DOHH2 (cell line): ENCODE data around the gene SPR.

Experiments
- H3F3A ChIP-seq: fragments of 200-600 bp; sonication (generic), shearing (Covaris generic); 2 replicates; pipeline ENCODE4 v1.6.0; 2016; ENCODE audit warnings: antibody characterized with exemption, mild to moderate bottlenecking; ENCODE audit not compliant: control insufficient read depth, insufficient read depth
- H3K27ac ChIP-seq: fragments of 200-600 bp; sonication (generic); 2 replicates; pipeline ENCODE4 v1.5.1; 2014; ENCODE audit warnings: low read depth, mild to moderate bottlenecking, low read length, moderate library complexity
- H3K27me3 ChIP-seq: fragments of 200-600 bp; sonication (generic); 2 replicates; pipeline ENCODE4 v1.6.1; 2014; ENCODE audit warnings: mild to moderate bottlenecking, low read length, mixed read lengths; ENCODE audit not compliant: control insufficient read depth
- H3K36me3 ChIP-seq: fragments of 200-600 bp; sonication (generic); 2 replicates; pipeline ENCODE4 v1.6.1; 2014; ENCODE audit warnings: mild to moderate bottlenecking, low read length, moderate library complexity, mixed read lengths; ENCODE audit not compliant: control insufficient read depth
- H3K4me1 ChIP-seq: fragments of 200-600 bp; sonication (generic); 2 replicates; pipeline ENCODE4 v1.6.1; 2014; ENCODE audit warnings: mild to moderate bottlenecking, low read length, mixed read lengths; ENCODE audit not compliant: control insufficient read depth
- H3K4me2 ChIP-seq: fragments of 200-600 bp; sonication (generic); 2 replicates; pipeline ENCODE4 v1.6.0; 2014; ENCODE audit warnings: mild to moderate bottlenecking, low read length, moderate library complexity
- H3K4me3 ChIP-seq: fragments of 200-600 bp; sonication (generic); 2 replicates; pipeline ENCODE4 v1.5.1; 2014; ENCODE audit warnings: mild to moderate bottlenecking, low read length, mixed read lengths
- H3K79me2 ChIP-seq: fragments of 200-600 bp; sonication (generic); 2 replicates; pipeline ENCODE4 v1.6.1; 2014; ENCODE audit warnings: mild to moderate bottlenecking, low read length, mixed read lengths; ENCODE audit not compliant: control insufficient read depth
- H3K9me2 ChIP-seq: fragments of 200-600 bp; sonication (generic); replicated peaks from 2 replicates; pipeline ENCODE4 v1.6.1; 2014; ENCODE audit warnings: mild to moderate bottlenecking, low read length, mixed read lengths; ENCODE audit not compliant: control insufficient read depth
- H3K9me3 ChIP-seq: fragments of 200-600 bp; sonication (generic); 2 replicates; pipeline ENCODE4 v1.6.1; 2014; ENCODE audit warnings: antibody characterized with exemption, low read length, mixed read lengths; ENCODE audit not compliant: control insufficient read depth, insufficient read depth
- H4K20me1 ChIP-seq: fragments of 200-600 bp; sonication (generic); 2 replicates; pipeline ENCODE4 v1.6.0; 2014; ENCODE audit warnings: low read depth, mild to moderate bottlenecking, antibody characterized with exemption, low read length, moderate library complexity; ENCODE audit not compliant: control insufficient read depth, insufficient read depth
- EZH2phosphoT487 ChIP-seq: fragments of 200-600 bp; sonication (generic); IDR thresholded peaks from 2 replicates; pipeline ENCODE4 v1.6.1; 2017; ENCODE audit warnings: borderline replicate concordance, mild to moderate bottlenecking, antibody characterized with exemption, low read length, moderate library complexity, mixed read lengths
- TF ChIP-seq, protein P1 (sequence below): fragments of 200-600 bp; sonication (generic); IDR thresholded peaks from one replicate; pipeline ENCODE4 v1.5.1; 2014; ENCODE audit warnings: antibody characterized with exemption, mild to moderate bottlenecking, low read depth, low read length; ENCODE audit not compliant: poor library complexity, severe bottlenecking

The SPR gene

DNA sequence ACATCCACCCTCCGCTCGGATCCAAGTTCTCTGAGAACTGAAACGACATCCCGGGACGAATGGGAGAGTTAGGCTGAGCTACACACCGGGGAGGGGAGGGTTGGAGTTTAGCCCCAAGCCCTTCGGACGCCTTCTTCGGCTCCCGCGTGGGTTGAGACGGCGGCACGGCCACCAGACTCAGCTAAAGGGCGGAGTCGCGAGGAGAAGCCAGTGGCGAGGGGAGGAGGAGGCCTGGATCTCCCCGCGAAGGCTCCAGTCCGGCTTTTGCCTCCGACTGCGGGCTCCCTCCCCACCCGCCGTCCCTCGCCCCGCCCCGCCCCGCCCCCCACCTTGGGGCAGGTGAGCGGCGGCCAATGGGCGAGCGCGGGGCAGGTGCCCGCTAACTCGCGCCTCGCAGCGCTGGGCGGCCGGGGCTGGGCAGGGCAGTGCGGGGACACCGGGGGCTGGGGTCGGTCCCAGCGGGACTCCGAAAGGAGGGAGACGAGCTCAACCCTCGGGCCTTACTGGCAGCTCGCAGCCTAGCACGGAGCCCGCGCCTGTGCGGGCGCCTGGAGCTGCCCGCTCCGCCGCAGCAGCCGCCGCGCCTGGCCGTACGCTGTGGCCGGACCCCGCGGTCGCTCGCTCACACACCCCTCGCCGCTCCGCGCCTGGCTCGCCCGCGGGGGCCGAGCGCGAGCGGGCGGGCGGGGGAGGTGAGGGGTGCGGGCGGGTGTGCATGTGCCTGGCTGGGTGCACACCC is 30.1 kb downstream of the SPR start, which contains the start of gene EMX1:
TSS of gene EMX1 (plus strand) at position 382 of the 739 bp plus-strand sequence. CDS start at position 716, 334 bp downstream.
- Histone ChIP-seq H3K27me3 (peaks cover 87% of the 10 kb centered on the region), H3K4me3 (peak within 1 kb of the TSS; percentile 58), H3F3A (no peaks in the 10 kb centered on the region), H3K4me1 (peaks cover 16% of the 10 kb centered on the region), H4K20me1 (no peaks in the 10 kb centered on the region; the same call in 1 of the 2 replicates), H3K27ac (no peak within 1 kb of the TSS), H3K36me3 (no peaks in the 10 kb centered on the region), H3K4me2 (peak within 1 kb of the TSS; percentile 52), H3K79me2 (no peaks in the 10 kb centered on the region), H3K9me2 (no peaks in the 10 kb centered on the region), H3K9me3 (no peaks in the 10 kb centered on the region)
- TF ChIP-seq, protein P1, sequence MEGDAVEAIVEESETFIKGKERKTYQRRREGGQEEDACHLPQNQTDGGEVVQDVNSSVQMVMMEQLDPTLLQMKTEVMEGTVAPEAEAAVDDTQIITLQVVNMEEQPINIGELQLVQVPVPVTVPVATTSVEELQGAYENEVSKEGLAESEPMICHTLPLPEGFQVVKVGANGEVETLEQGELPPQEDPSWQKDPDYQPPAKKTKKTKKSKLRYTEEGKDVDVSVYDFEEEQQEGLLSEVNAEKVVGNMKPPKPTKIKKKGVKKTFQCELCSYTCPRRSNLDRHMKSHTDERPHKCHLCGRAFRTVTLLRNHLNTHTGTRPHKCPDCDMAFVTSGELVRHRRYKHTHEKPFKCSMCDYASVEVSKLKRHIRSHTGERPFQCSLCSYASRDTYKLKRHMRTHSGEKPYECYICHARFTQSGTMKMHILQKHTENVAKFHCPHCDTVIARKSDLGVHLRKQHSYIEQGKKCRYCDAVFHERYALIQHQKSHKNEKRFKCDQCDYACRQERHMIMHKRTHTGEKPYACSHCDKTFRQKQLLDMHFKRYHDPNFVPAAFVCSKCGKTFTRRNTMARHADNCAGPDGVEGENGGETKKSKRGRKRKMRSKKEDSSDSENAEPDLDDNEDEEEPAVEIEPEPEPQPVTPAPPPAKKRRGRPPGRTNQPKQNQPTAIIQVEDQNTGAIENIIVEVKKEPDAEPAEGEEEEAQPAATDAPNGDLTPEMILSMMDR: no peak
- TF ChIP-seq EZH2phosphoT487: no peak

DNA sequence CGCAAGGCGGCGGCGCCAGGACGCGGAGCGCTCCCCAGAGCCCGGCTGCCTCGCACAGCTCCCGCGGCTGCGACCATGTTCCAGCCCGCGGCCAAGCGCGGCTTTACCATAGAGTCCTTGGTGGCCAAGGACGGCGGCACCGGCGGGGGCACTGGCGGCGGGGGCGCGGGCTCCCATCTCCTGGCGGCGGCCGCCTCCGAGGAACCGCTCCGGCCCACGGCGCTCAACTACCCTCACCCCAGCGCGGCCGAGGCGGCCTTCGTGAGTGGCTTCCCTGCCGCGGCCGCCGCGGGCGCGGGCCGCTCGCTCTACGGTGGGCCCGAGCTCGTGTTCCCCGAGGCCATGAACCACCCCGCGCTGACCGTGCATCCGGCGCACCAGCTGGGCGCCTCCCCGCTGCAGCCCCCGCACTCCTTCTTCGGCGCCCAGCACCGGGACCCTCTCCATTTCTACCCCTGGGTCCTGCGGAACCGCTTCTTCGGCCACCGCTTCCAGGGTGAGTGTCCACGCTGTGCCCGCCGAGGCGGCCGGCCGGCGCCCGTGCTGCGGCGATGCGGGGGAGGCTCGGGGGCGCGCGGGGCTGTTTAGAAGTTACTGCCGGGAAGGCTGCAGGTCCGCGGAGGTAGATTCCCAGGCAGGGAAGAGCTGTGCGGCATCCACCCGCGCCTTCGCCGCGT is 30.8 kb downstream of the SPR start:
- H3K9me2 ChIP-seq: no peaks in the 10 kb centered on the region
- no peaks in the 10 kb centered on the region for H3K36me3 ChIP-seq
- H3K79me2 ChIP-seq: no peaks in the 10 kb centered on the region
- no peaks in the 10 kb centered on the region; the same call in 1 of the 2 replicates for H4K20me1 ChIP-seq
- H3K27me3 ChIP-seq: peaks cover 87% of the 10 kb centered on the region
- TF ChIP-seq, protein P1: no peak
- peak; percentile 86 for TF ChIP-seq EZH2phosphoT487
- H3K4me1 ChIP-seq: peaks cover 16% of the 10 kb centered on the region
- peak overlapping the region; percentile 52; the same call in 1 of the 2 replicates for H3K4me2 ChIP-seq
- H3K4me3 ChIP-seq: no peak overlapping the region
- H3K9me3 ChIP-seq: no peaks in the 10 kb centered on the region
- H3F3A ChIP-seq: no peaks in the 10 kb centered on the region
- H3K27ac ChIP-seq: no peak overlapping the region

DNA sequence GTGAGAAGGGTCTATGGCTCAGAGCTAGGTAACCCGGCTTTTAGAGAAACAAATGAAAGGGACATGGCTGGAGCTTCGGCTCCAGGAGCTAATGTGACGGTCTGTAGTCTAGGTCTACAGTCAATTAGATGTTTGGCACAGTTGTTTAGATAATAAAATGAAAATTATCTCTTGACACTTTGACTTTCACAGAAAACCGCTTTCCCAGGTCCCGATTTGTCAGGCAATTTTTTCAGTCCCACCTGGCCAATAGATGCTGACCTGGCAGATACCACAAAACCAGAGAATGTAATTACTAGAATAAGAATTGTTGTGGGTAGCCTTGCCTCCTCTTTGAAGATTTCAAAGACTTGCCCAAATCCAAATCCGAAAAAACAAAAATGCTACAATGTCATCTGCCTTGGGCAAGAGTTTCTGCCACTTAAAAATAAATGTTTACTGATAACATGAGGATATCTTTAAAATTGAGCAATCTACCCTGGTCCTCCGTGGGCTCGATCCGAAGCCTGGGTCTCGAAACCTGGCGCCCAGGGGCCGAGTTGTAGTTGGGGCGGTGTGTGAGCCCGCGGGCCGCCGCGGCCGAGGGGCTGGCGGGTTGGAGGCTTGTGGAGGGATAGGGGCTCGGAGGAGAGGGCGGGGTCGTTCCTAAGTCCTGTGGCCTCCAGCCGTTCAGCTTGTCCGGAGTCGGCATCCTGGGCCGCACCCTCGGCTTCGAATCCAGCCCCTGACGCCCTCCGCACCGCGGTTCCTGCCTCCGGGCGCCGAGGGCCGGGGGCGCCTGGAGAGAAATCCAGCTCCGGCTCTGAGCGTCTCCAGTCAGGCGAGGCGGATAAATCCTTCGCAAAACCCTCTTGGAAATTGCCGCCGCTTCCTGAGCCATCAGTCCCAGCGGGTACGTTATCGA is 32.5 kb downstream of the SPR start:
- no peak for TF ChIP-seq EZH2phosphoT487
- TF ChIP-seq, protein P1: no peak
- peaks cover 16% of the 10 kb centered on the region for H3K4me1 ChIP-seq
- H3K36me3 ChIP-seq: no peaks in the 10 kb centered on the region
- no peaks in the 10 kb centered on the region for H3F3A ChIP-seq
- peaks cover 82% of the 10 kb centered on the region for H3K27me3 ChIP-seq
- no peaks in the 10 kb centered on the region for H3K9me2 ChIP-seq
- no peak overlapping the region for H3K27ac ChIP-seq
- H3K4me3 ChIP-seq: no peak overlapping the region
- no peaks in the 10 kb centered on the region for H3K9me3 ChIP-seq
- H3K79me2 ChIP-seq: no peaks in the 10 kb centered on the region
- H3K4me2 ChIP-seq: no peak overlapping the region
- H4K20me1 ChIP-seq: no peaks in the 10 kb centered on the region
